ENCODE data around the gene IRS1.

DNA sequence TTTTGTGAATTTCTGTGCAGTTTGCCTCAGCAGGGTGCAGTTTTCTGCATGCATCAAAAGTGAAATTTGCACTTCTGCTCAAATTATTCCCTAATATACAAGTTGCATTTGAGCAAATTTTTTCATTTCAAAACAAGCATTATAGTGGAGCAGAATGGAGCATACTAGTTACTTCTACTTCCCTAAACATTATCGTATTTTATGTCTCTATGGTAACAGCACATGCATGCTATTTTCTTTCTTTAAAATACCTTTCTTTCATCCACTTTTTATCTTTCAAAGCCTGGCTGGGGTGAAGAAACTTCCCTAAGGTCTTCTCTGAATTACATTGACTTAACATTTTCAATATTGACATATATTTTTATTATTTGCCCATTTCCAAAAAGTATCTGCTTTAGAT, 47.5 kb upstream of the IRS1 start:
- no peak for TF ChIP-seq GATA2 (IDR thresholded peaks at IDR 0.05; ENCODE audit: low read depth, low read length)
- no peak for TF ChIP-seq GATA3 (IDR thresholded peaks at IDR 0.05; ENCODE audit: low read depth, low read length)
